Measurements from ENCODE around the gene ULK1.
A peak's percentile ranks its signal among the peaks of the same experiment; 100 is the strongest.

Gene ULK1

DNA sequence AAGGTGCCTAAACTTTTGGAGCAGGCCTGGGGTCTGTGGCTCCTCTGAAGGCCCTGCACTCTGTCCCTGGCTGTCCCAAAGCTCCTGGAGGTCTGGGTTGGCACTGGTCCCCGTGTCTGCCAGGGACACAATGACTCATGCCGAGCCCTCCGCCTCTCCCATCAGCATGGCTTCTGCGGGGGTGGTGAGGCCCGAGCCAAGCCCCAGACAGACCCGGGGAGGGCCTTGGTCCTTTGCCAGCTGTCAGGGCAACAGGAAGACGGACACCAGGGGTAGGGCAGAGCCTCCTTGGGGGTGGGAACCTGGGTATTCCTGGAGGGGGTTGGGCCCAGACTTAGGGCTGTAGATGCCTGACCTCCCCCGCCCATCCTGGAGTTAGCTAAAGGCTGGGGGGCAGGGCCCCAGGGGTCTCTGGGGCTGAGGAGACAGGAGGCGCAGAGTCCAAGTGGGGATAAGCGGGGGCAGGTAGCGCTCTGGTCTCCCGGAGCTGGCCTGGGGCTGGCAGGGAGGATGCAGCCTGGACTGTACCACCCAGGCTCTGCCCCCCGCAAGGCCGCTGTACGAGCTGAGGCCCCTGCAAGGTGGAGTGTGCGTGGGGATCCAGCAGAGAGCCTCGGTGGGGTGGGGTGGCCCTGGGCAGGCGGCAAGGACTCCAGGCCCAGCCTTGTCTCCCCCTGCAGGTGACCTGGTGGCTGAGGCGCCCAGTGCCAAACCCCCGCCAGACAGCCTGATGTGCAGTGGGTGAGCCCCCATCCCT is 18.3 kb downstream of the ULK1 start:
- TF ChIP-seq, protein P1, sequence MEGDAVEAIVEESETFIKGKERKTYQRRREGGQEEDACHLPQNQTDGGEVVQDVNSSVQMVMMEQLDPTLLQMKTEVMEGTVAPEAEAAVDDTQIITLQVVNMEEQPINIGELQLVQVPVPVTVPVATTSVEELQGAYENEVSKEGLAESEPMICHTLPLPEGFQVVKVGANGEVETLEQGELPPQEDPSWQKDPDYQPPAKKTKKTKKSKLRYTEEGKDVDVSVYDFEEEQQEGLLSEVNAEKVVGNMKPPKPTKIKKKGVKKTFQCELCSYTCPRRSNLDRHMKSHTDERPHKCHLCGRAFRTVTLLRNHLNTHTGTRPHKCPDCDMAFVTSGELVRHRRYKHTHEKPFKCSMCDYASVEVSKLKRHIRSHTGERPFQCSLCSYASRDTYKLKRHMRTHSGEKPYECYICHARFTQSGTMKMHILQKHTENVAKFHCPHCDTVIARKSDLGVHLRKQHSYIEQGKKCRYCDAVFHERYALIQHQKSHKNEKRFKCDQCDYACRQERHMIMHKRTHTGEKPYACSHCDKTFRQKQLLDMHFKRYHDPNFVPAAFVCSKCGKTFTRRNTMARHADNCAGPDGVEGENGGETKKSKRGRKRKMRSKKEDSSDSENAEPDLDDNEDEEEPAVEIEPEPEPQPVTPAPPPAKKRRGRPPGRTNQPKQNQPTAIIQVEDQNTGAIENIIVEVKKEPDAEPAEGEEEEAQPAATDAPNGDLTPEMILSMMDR (IDR thresholded peaks at IDR 0.05; ENCODE audit: insufficient read depth, low read length, missing control alignments) = no peak
- DNase-seq (ENCODE audit: low read depth, low spot score) = peak; percentile 36
- POLR2A ChIA-PET = interaction anchor here (1.2 kb wide), 1 partner anchor 11 kb away, joined by 3 read pairs; no protein-coding TSS in a partner anchor
- CTCF ChIA-PET = interaction anchor here (0.8 to 1.4 kb wide), 4 partner anchors 8 to 42 kb away, joined by 3 to 4 read pairs (median 3); no protein-coding TSS in a partner anchor
- H3K4me3 ChIP-seq (ENCODE audit: low read depth, low read length) = no peak overlapping the region

DNA sequence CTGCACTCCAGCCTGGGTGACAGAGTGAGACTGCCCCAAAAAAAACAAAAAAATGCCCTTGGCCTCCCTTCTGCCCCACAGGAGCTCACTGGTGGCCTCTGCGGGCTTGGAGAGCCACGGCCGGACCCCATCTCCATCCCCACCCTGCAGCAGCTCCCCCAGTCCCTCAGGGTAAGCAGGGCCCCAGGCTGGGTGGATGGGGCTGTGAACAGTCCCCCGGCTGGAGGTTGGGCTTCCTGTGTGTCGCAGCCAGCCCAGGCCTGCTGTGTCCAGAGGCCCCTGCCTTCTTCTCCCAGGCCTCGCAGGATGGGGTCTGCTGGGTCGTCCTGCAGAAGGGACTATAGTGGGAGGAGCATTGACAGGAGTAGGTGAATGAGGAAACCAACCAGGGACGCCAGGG is 19.2 kb downstream of the ULK1 start:
- DNase-seq (ENCODE audit: low read depth, low spot score) = no peak
- POLR2A ChIA-PET = interaction anchor here (1.2 kb wide), 1 partner anchor 10 kb away, joined by 3 read pairs; no protein-coding TSS in a partner anchor
- TF ChIP-seq, protein P1 (IDR thresholded peaks at IDR 0.05; ENCODE audit: insufficient read depth, low read length, missing control alignments) = no peak
- no peak overlapping the region for H3K4me3 ChIP-seq (ENCODE audit: low read depth, low read length)
- CTCF ChIA-PET = interaction anchor here (0.8 kb wide), 1 partner anchor 16 kb away, joined by 3 read pairs; no protein-coding TSS in a partner anchor

DNA sequence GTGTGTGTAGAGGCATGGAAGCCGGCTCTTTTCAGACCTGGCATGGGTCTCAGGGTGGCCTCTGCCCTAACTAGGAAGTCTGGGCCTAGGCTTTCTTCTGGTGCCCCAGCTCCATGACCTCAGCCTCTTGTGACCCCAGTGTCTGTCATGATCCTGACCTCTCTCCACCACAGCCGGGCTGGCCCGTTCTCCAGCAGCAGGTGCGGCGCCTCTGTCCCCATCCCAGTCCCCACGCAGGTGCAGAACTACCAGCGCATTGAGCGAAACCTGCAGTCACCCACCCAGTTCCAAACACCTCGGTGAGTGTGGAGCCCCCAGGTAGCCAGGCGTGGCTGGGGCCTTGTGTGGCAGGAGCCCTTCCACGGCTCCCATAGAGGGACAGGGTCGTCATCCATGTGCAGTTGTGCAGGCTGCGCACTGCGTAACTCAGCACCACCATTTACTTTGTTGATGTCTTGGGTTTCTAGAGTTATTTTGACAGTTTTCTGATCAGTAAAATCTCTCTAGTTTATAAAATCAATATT is 19.8 kb downstream of the ULK1 start:
- no peak for DNase-seq (ENCODE audit: low read depth, low spot score)

DNA sequence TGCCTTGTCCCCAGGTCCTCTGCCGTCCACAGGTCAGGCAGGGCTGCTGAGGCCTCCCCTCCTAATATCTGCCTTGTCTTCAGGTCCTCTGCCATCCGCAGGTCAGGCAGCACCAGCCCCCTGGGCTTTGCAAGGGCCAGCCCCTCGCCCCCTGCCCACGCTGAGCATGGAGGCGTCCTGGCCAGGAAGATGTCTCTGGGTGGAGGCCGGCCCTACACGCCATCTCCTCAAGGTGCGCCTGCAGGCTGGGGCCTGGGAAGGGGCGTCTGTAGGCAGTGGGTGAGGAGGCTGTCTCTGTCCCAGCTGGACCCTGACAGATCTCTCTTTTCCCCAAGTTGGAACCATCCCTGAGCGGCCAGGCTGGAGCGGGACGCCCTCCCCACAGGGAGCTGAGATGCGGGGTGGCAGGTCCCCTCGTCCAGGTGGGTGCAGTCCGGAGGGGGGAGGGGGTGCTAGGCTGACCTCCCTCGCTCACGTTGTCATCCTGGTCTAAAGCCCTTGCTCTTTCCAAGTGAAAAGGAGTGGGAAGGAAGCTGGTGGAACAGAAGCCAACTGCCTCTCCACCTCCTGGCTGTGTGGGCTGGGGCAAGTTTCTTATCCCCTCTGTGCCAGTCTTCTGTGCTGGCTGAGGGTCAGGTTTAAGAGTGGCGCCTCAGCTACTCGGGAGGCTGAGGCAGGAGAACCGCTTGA is 20.7 kb downstream of the ULK1 start:
- DNase-seq (ENCODE audit: low read depth, low spot score) = no peak
- ChIA-PET POLR2A (no interaction called here), CTCF (no interaction called here)
- TF ChIP-seq, protein P1 (IDR thresholded peaks at IDR 0.05; ENCODE audit: insufficient read depth, low read length, missing control alignments) = no peak
- no peak overlapping the region for H3K4me3 ChIP-seq (ENCODE audit: low read depth, low read length)

More for the DNA sequence above, 19.8 kb downstream of the ULK1 start:
- ChIA-PET CTCF (no interaction called here), POLR2A (interaction anchor here (0.6 kb wide), 1 partner anchor 548 kb away, joined by 3 read pairs; no protein-coding TSS in a partner anchor)
- no peak overlapping the region for H3K4me3 ChIP-seq (ENCODE audit: low read depth, low read length)
- TF ChIP-seq, protein P1 (IDR thresholded peaks at IDR 0.05; ENCODE audit: insufficient read depth, low read length, missing control alignments) = no peak

DNA sequence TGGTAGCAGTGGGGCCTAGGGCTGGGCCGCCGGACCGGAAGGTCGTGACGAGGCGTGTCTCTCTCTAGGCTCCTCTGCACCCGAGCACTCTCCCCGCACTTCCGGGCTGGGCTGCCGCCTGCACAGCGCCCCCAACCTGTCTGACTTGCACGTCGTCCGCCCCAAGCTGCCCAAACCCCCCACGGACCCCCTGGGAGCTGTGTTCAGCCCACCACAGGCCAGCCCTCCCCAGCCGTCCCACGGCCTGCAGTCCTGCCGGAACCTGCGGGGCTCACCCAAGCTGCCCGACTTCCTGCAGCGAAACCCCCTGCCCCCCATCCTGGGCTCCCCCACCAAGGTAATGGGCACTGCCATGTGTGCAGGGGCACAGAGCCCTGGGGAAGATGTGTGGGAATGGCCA is 21.4 kb downstream of the ULK1 start:
- TF ChIP-seq, protein P1 (IDR thresholded peaks at IDR 0.05; ENCODE audit: insufficient read depth, low read length, missing control alignments) = no peak
- POLR2A ChIA-PET = no interaction called here
- H3K4me3 ChIP-seq (ENCODE audit: low read depth, low read length) = no peak overlapping the region
- no peak for DNase-seq (ENCODE audit: low read depth, low spot score)
- CTCF ChIA-PET = no interaction called here
